GM12878 (cell line): Measurements from ENCODE around the gene NTN1. TPM values are rescaled to one million over a fixed set of nuclear protein-coding genes. Genes with fewer than 3 reads are reported as not detected.

Experiments used
- ATAC-seq: fragments of 200-7000 bp; cut with Tn5 transposase; 3 replicates; pipeline ENCODE4 v1.9.1; 2020; ENCODE audit warnings: mild to moderate bottlenecking, moderate library complexity
- BruUV-seq: library from RNA; stranded (reverse); fragments of 400-500 nt; replicated peaks from 2 replicates; lab custom pipeline; 2021; lab: Mats Ljungman, UMichigan
- CTCF ChIA-PET: fragments of 300-600 bp; sonication (Branson Sonifier 250); formaldehyde crosslinking; extraction: SDS; loops from one replicate; lab custom pipeline; 2021; ENCODE audit warnings: inconsistent platforms; lab: Yijun Ruan, JAX
- POLR2A ChIA-PET: fragments of 350-600 bp; formaldehyde crosslinking; extraction: SDS; loops from one replicate; lab custom pipeline; 2021; ENCODE audit warnings: inconsistent platforms; lab: Charles Lee
- RAD21 ChIA-PET: fragments of 300-600 bp; sonication (Branson Sonifier 250); formaldehyde crosslinking; loops from one replicate; lab custom pipeline; 2023; ENCODE audit warnings: antibody characterized with exemption; ENCODE audit not compliant: unreplicated experiment; lab: Charles Lee
- SMC1A ChIA-PET: fragments of 300-600 bp; sonication (Branson Sonifier 250); formaldehyde crosslinking; loops from one replicate; lab custom pipeline; 2023; ENCODE audit not compliant: unreplicated experiment, uncharacterized antibody; lab: Charles Lee
- DNase-seq: peaks from one replicate; pipeline ENCODE4 v3.0.0-alpha.2; 2011; ENCODE audit warnings: low read depth, low spot score
- FAIRE-seq: peaks from 3 replicates; lab custom pipeline; 2011; peaks lifted over from hg19 to GRCh38; lab: Jason Lieb, UNC
- H2AFZ ChIP-seq: 2 replicates; pipeline ENCODE4 v1.6.0; 2011; ENCODE audit warnings: low read depth, low read length, control low read depth; ENCODE audit not compliant: control insufficient read depth
- H3K27ac ChIP-seq: 2 replicates; pipeline ENCODE4 v1.5.1; 2011; ENCODE audit warnings: control low read depth; ENCODE audit not compliant: control insufficient read depth, insufficient read depth
- H3K27me3 ChIP-seq, 2 experiments: replicated peaks in 1 of 2; 2 replicates each; pipeline versions ENCODE4 v1.6.0 to v1.6.1; 2011; ENCODE audit warnings: low read length in 1 of 2; ENCODE audit not compliant: control insufficient read depth in 2 of 2, insufficient read depth in 2 of 2
- H3K36me3 ChIP-seq, 2 experiments: 2 replicates each; pipeline ENCODE4 v1.5.1; 2011; ENCODE audit warnings: low read length in 1 of 2; ENCODE audit not compliant: control insufficient read depth in 2 of 2, insufficient read depth in 2 of 2
- H3K4me1 ChIP-seq: 2 replicates; pipeline ENCODE4 v1.6.1; 2011; ENCODE audit warnings: mild to moderate bottlenecking, low read length, moderate library complexity, mixed read lengths; ENCODE audit not compliant: control insufficient read depth, insufficient read depth
- H3K4me2 ChIP-seq: 2 replicates; pipeline ENCODE4 v1.6.0; 2011; ENCODE audit warnings: control low read depth; ENCODE audit not compliant: control insufficient read depth, insufficient read depth
- H3K4me3 ChIP-seq: fragments of 200-600 bp; sonication (generic); 2 replicates; pipeline ENCODE4 v1.5.1; 2016
- H3K79me2 ChIP-seq: 2 replicates; pipeline ENCODE4 v1.6.0; 2011; ENCODE audit warnings: low read length; ENCODE audit not compliant: control insufficient read depth, insufficient read depth
- H3K9ac ChIP-seq: 2 replicates; pipeline ENCODE4 v1.8.0; 2011; ENCODE audit warnings: low read length, control low read depth, mixed read lengths; ENCODE audit not compliant: control insufficient read depth, insufficient read depth
- H3K9me3 ChIP-seq: replicated peaks from 3 replicates; pipeline ENCODE4 v1.5.1; 2011; ENCODE audit warnings: mild to moderate bottlenecking, low read length; ENCODE audit not compliant: control insufficient read depth, insufficient read depth
- H4K20me1 ChIP-seq: 2 replicates; pipeline ENCODE4 v1.6.0; 2011; ENCODE audit not compliant: control insufficient read depth, insufficient read depth
- ATF2 ChIP-seq: IDR thresholded peaks from 2 replicates; pipeline ENCODE4 v1.6.1; 2012; ENCODE audit warnings: low read length, inconsistent platforms
- CREM ChIP-seq: IDR thresholded peaks from 2 replicates; pipeline ENCODE4 v1.6.1; 2014; ENCODE audit warnings: antibody characterized with exemption, low read depth
- ETV6 ChIP-seq, 2 experiments: fragments of 450-650 bp in 1 of 2; IDR thresholded peaks in 1 of 2; conservative IDR thresholded peaks in 1 of 2; 2 replicates each; pipeline ENCODE4 v1.6.1; 2014; ENCODE audit warnings: antibody characterized with exemption in 1 of 2, borderline replicate concordance in 1 of 2, low read depth in 1 of 2, mild to moderate bottlenecking in 1 of 2, moderate library complexity in 1 of 2
- GATAD2B ChIP-seq: fragments of 450-650 bp; conservative IDR thresholded peaks from 2 replicates; pipeline ENCODE4 v1.6.1; 2017; ENCODE audit warnings: low read depth, mild to moderate bottlenecking, moderate library complexity
- IKZF2 ChIP-seq, 2 experiments: fragments of 450-650 bp; IDR thresholded peaks; 2 replicates each; pipeline ENCODE4 v1.6.1; 2017; ENCODE audit warnings: mild to moderate bottlenecking in 2 of 2, moderate library complexity in 2 of 2
- MTA2 ChIP-seq: fragments of 450-650 bp; IDR thresholded peaks from 2 replicates; pipeline ENCODE4 v1.6.1; 2016; ENCODE audit warnings: low read depth, mild to moderate bottlenecking, moderate library complexity
- NBN ChIP-seq: fragments of 450-650 bp; IDR thresholded peaks from 2 replicates; pipeline ENCODE4 v1.6.1; 2016
- NR2C1 ChIP-seq: fragments of 450-650 bp; IDR thresholded peaks from 2 replicates; pipeline ENCODE4 v1.6.1; 2017; ENCODE audit warnings: antibody characterized with exemption, mild to moderate bottlenecking, moderate library complexity
- PBX3 ChIP-seq: IDR thresholded peaks from 2 replicates; pipeline ENCODE4 v1.6.1; 2011; ENCODE audit warnings: mild to moderate bottlenecking, low read depth, low read length, moderate library complexity; ENCODE audit not compliant: insufficient replicate concordance
- PKNOX1 ChIP-seq: fragments of 450-650 bp; IDR thresholded peaks from 2 replicates; pipeline ENCODE4 v1.6.1; 2016; ENCODE audit warnings: mild to moderate bottlenecking
- POLR2AphosphoS5 ChIP-seq: IDR thresholded peaks from 2 replicates; pipeline ENCODE4 v1.6.1; 2011; ENCODE audit warnings: mild to moderate bottlenecking, low read length, inconsistent platforms
- RELA ChIP-seq: fragments of 450-650 bp; IDR thresholded peaks from 2 replicates; pipeline ENCODE4 v1.8.0; 2014; ENCODE audit warnings: borderline replicate concordance; ENCODE audit not compliant: partially characterized antibody
- RELB ChIP-seq: fragments of 450-650 bp; IDR thresholded peaks from 2 replicates; pipeline ENCODE4 v1.6.1; 2017; ENCODE audit warnings: low read depth, mild to moderate bottlenecking, moderate library complexity
- TCF3 ChIP-seq: IDR thresholded peaks from 2 replicates; pipeline ENCODE4 v1.6.1; 2012; ENCODE audit warnings: low read depth, mild to moderate bottlenecking, low read length, borderline replicate concordance; ENCODE audit not compliant: insufficient read depth
- ZNF24 ChIP-seq: fragments of 450-650 bp; IDR thresholded peaks from 2 replicates; pipeline ENCODE4 v1.6.1; 2017; ENCODE audit warnings: antibody characterized with exemption, mild to moderate bottlenecking
- WGBS: methylation state at CpG from one replicate; pipeline ENCODE4 v1.1.6; 2016; ENCODE audit warnings: low lambda C conversion rate; ENCODE audit not compliant: insufficient replicate concordance, insufficient coverage; ENCODE audit errors: missing lambda C conversion rate; 5-methylcytosine and 5-hydroxymethylcytosine counted together
- in situ Hi-C: fragments of 300-500 bp; cut with MboI; formaldehyde crosslinking; loops from 9 replicates; pipeline ENCODE4 v1.14.3; 2018; ENCODE audit warnings: mixed read lengths
- intact Hi-C: fragments of 100-400 bp; cut with micrococcal nuclease; formaldehyde crosslinking; loops from one replicate; pipeline ENCODE4 v1.14.2; 2022; ENCODE audit not compliant: unreplicated experiment
- polyA plus RNA-seq, 11 experiments: library from polyadenylated mRNA; depleted of rRNA in 4 of 11; unstranded in 6 of 11; stranded (reverse) in 5 of 11; fragments of >200 nt; fragmentation: Nextera tagmentation in 4 of 11; fragmentation: Illumina TruSeq in 1 of 11; extraction: Ambion mirVana in 4 of 11; extraction: Trizol in 1 of 11; gene quantifications; 1 replicate in 1 of 11; 2 replicates in 10 of 11; pipeline versions ENCODE4 v1.2.1 to v1.2.3, GENCODE V29; 2011 to 2016; ENCODE audit warnings: inconsistent platforms in 2 of 11, missing spikeins in 2 of 11, low read depth in 1 of 11
- total RNA-seq, 4 experiments: library from RNA; depleted of rRNA in 3 of 4; stranded (reverse); fragments of >200 nt in 3 of 4; fragmentation: Illumina TruSeq in 1 of 4; extraction: Trizol in 1 of 4; gene quantifications; 2 replicates each; pipeline versions ENCODE4 v1.2.1 to v1.2.3, GENCODE V29; 2013 to 2021

Gene NTN1
- total and polyA plus RNA-seq, 10 of the 15 experiments (the other 5 are each of a cell fraction or from before 2014, with no cell fraction given), result 0.02 to 0.89 (median 0.35) TPM

- WGBS, result 8% methylated on average over 5 of the region's 5 CpGs
- ChIA-PET RAD21 (interaction anchor here (0.6 to 3.1 kb wide), 7 partner anchors 37 to 343 kb away, joined by 3 to 28 read pairs (median 3); no protein-coding TSS in a partner anchor), CTCF (interaction anchor here (0.9 to 4.0 kb wide), 4 partner anchors 88 to 213 kb away, joined by 4 to 33 read pairs (median 5); no protein-coding TSS in a partner anchor), SMC1A (interaction anchor here (0.5 to 3.4 kb wide), 8 partner anchors 9 to 90 kb away, joined by 3 to 32 read pairs (median 4); no protein-coding TSS in a partner anchor), POLR2A (interaction anchor here (0.6 to 2.0 kb wide), 5 partner anchors 9 to 955 kb away, joined by 4 to 11 read pairs (median 5); no protein-coding TSS in a partner anchor)
- Histone ChIP-seq H3K4me3 (no peak overlapping the region), H3K36me3 (no peaks in the 10 kb centered on the region), H3K27ac (no peak overlapping the region), H3K27me3 (peaks cover 0 to 1% of the 10 kb centered on the region in 2 experiments; a peak in 1 of 4 replicates), H3K9me3 (no peaks in the 10 kb centered on the region; the same call in 2 of the 3 replicates), H3K9ac (no peak overlapping the region), H3K79me2 (no peaks in the 10 kb centered on the region), H2AFZ (no peak overlapping the region; the same call in 1 of the 2 replicates), H3K4me1 (peaks cover 14% of the 10 kb centered on the region), H4K20me1 (no peaks in the 10 kb centered on the region), H3K4me2 (peak overlapping the region; percentile 54)
- in situ Hi-C loops (no loop called here), intact Hi-C loops (no loop called here)
- FAIRE-seq (peak; percentile 13), DNase-seq (peak; percentile 31), ATAC-seq (peak; percentile 80)
- no TSS peak for BruUV-seq
- TF ChIP-seq RELA (no peak), NR2C1 (no peak), MTA2 (peak; percentile 43; the same call in 1 of the 2 replicates), GATAD2B (no peak), TCF3 (no peak), ETV6 (conservative IDR thresholded peaks at IDR 0.05 in 1 of 2, IDR thresholded peaks at IDR 0.05 in 1 of 2; ENCODE audit: borderline replicate concordance in 1 of 2, low read depth in 1 of 2) (no peak), ATF2 (no peak), NBN (peak; percentile 66; the same call in 1 of the 2 replicates), POLR2AphosphoS5 (no peak), ZNF24 (peak; percentile 89; the same call in 1 of the 2 replicates), RELB (peak; percentile 63; the same call in 1 of the 2 replicates), PBX3 (no peak), PKNOX1 (peak; percentile 35; the same call in 1 of the 2 replicates), IKZF2 (IDR thresholded peaks at IDR 0.05) (peak in 1 of 2 experiments; percentile 36; a peak in 2 of 4 replicates), CREM (no peak)
These were observed 179.5 kb downstream of the NTN1 start for GRCh38 chr17:9200699-9201359.
